ENCODE results near the gene XAGE3. TPM values are rescaled to one million over a fixed set of nuclear protein-coding genes. Genes with fewer than 3 reads are reported as not detected.

The XAGE3 gene
- not detected in 5 replicates for total RNA-seq (2022; extraction: Qiagen RNA extraction; ENCODE audit: low read depth)

DNA sequence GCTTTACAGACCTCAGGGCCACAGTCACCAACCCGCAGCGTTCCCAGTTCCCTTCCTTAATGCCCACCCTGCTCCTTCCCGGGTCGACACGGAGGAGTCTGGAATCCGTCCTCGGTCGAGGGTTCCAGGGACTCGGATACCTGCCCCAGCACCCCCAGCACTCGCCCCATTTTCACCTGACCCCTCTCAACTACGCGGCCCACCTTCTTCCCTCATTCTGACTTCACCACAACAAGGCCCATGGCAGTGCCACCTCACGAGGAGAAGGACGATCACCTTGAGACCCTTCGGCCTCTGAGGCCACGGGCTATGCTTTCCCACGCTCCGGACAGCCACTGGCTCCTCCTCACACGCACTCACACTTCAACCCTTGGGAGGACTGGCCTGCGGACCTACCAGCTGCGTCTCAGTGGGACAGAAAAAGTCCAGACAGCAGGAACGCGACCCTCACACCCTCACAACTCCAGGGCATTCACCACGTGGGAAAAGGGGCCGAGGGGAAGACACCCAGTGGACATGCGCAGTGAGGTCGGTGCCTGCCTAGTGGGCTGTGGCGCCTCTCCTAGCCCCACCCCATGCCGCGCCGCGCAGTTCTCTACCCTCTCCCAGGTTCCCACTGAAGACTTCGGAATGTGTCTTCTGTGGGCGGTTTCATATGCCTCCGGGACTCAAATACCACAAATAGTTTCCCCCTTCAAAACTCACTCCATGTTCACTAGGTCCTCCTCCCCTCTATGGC lies at the start of gene XAGE3:
XAGE3 (minus strand) TSS at position 474 of the 739 bp plus-strand sequence. CDS start 950 bp downstream, outside the sequence.

GRCh38 chrX:52896855-52897709 lies 29.2 kb upstream of the XAGE3 start, which contains the start of gene FAM156B:
Gene FAM156B, plus strand, starts transcription at chrX:52897330. Its CDS starts 9,896 bp downstream, at chrX:52907226.

Other genes with a start within 250 kb of the XAGE3 start
- gene SSX7, start 213.2 kb downstream of the XAGE3 start, total RNA-seq (2022; extraction: Qiagen RNA extraction; ENCODE audit: low read depth), result not detected in 5 replicates
- not detected in 5 replicates for gene SSX2, start 160.9 kb downstream of the XAGE3 start, total RNA-seq (2022; extraction: Qiagen RNA extraction; ENCODE audit: low read depth)
- not detected in 5 replicates for gene SSX2B, start 116.8 kb downstream of the XAGE3 start, total RNA-seq (2022; extraction: Qiagen RNA extraction; ENCODE audit: low read depth)
- gene SPANXN5, start 70.7 kb downstream of the XAGE3 start, total RNA-seq (2022; extraction: Qiagen RNA extraction; ENCODE audit: low read depth), result not detected in 5 replicates
- gene XAGE5, start 56.8 kb downstream of the XAGE3 start, total RNA-seq (2022; extraction: Qiagen RNA extraction; ENCODE audit: low read depth), result not detected in 5 replicates
- gene FAM156B, start 29.2 kb upstream of the XAGE3 start, total RNA-seq (2022; extraction: Qiagen RNA extraction; ENCODE audit: low read depth), result 8.7 to 17.5 TPM (median 12.3 TPM) in 5 replicates
- gene FAM156A, start 90.4 kb upstream of the XAGE3 start, total RNA-seq (2022; extraction: Qiagen RNA extraction; ENCODE audit: low read depth), result 13.2 to 17.6 TPM (median 13.7 TPM) in 5 replicates
- not detected in 5 replicates for gene GPR173, start 180.7 kb upstream of the XAGE3 start, total RNA-seq (2022; extraction: Qiagen RNA extraction; ENCODE audit: low read depth)
- 9.3 to 10.4 TPM (median 9.5 TPM) in 5 replicates for gene TSPYL2, start 214.3 kb upstream of the XAGE3 start, total RNA-seq (2022; extraction: Qiagen RNA extraction; ENCODE audit: low read depth)
- 1.4 to 1.6 TPM (median 1.4 TPM) in 5 replicates for gene KANTR, start 226.1 kb upstream of the XAGE3 start, total RNA-seq (2022; extraction: Qiagen RNA extraction; ENCODE audit: low read depth)